H1 (cell line): ENCODE measurements around the gene SLC25A26. TPM values are rescaled to one million over a fixed set of nuclear protein-coding genes. Genes with fewer than 3 reads are reported as not detected.

Source experiments
- ASH2L ChIP-seq: fragments of 200-600, 300-600 bp; sonication (generic); IDR thresholded peaks from one replicate; pipeline ENCODE4 v1.7.1; 2017; ENCODE audit warnings: low read length
- CHD7 ChIP-seq: fragments of 300-600 bp; sonication (generic); IDR thresholded peaks from 2 replicates; pipeline ENCODE4 v1.7.1; 2012; ENCODE audit warnings: low read length, moderate library complexity, mild to moderate bottlenecking, inconsistent platforms; ENCODE audit not compliant: insufficient replicate concordance
- PHF8 ChIP-seq: fragments of 200-600 bp; sonication (generic); conservative IDR thresholded peaks from 2 replicates; pipeline ENCODE4 v1.7.1; 2012; ENCODE audit warnings: low read depth, mild to moderate bottlenecking, inconsistent platforms, low read length, moderate library complexity
- SUZ12 ChIP-seq: fragments of 200-600 bp; sonication (generic); IDR thresholded peaks from 2 replicates; pipeline ENCODE4 v1.6.1; 2012; ENCODE audit warnings: mild to moderate bottlenecking, inconsistent platforms, low read length, moderate library complexity, mixed read lengths
- polyA plus RNA-seq, 7 experiments: library from polyadenylated mRNA; depleted of rRNA in 3 of 7; stranded (reverse) in 5 of 7; unstranded in 2 of 7; fragments of >200 nt in 5 of 7; fragments of 200-250 nt in 2 of 7; gene quantifications; 1 replicate in 5 of 7; 2 replicates in 1 of 7; 4 replicates in 1 of 7; pipeline versions ENCODE4 v1.2.1 to v1.2.3, GENCODE V29; 2011 to 2013; ENCODE audit warnings: missing spikeins in 2 of 7, mixed read lengths in 2 of 7
- total RNA-seq: library from RNA; stranded (reverse); fragmentation: NEBNext Ultra II Directional; extraction: Animal tissue kit (Norgen Biotek cat#: 25700); gene quantifications from 2 replicates; pipeline ENCODE4 v1.2.1, GENCODE V29; 2021

The SLC25A26 gene
- total and polyA plus RNA-seq, 2 of the 8 experiments (the other 6 are each of a cell fraction or from before 2014, with no cell fraction given): 30.0 to 37.0 TPM

- no peak for TF ChIP-seq CHD7
- no peak for TF ChIP-seq PHF8
- TF ChIP-seq SUZ12: no peak
- no peak for TF ChIP-seq ASH2L
Measured at GRCh38 chr3:66398228-66399025, 177.6 kb downstream of the SLC25A26 start (continued).
